NCI-H345 (cell line): ENCODE data around the gene MORN4.
"Not testable (repeated sequence)": the region's sequence is repeated elsewhere in the genome, so short reads cannot be mapped to it uniquely, and the experiment has no call there.

Experiments
- DNase-seq: peaks from one replicate; lab custom pipeline; 2025; lab: John Stamatoyannopoulos, UW

The MORN4 gene

GRCh38 chr10:97640868-97641811 is 7.8 kb upstream of the MORN4 start:
- no peak for DNase-seq

- DNase-seq: peak; percentile 98
Measured at GRCh38 chr10:97640174-97640867, 7.0 kb upstream of the MORN4 start, which contains the start of gene PI4K2A. Gene PI4K2A, plus strand, starts transcription at chr10:97640671. Its CDS starts 72 bp downstream, at chr10:97640743.

GRCh38 chr10:97639090-97639489 is 5.8 kb upstream of the MORN4 start:
- not testable (repeated sequence) for DNase-seq

GRCh38 chr10:97635577-97635976 is 2.3 kb upstream of the MORN4 start:
- no peak for DNase-seq

- DNase-seq: peak; percentile 8
Measured at GRCh38 chr10:97633921-97634320, 621 bp upstream of the MORN4 start.

GRCh38 chr10:97631098-97631497 is 2.2 kb downstream of the MORN4 start:
- no peak for DNase-seq

GRCh38 chr10:97629289-97629688 is 4.0 kb downstream of the MORN4 start:
- DNase-seq: no peak

GRCh38 chr10:97628228-97628627 is 5.1 kb downstream of the MORN4 start:
- no peak for DNase-seq

GRCh38 chr10:97627731-97628130 is 5.6 kb downstream of the MORN4 start:
- no peak for DNase-seq

GRCh38 chr10:97623277-97623676 is 10.0 kb downstream of the MORN4 start:
- DNase-seq: no peak

GRCh38 chr10:97618733-97619132 is 14.6 kb downstream of the MORN4 start:
- DNase-seq: no peak

GRCh38 chr10:97618285-97618684 is 15.0 kb downstream of the MORN4 start:
- DNase-seq: no peak

- DNase-seq: no peak
Measured at GRCh38 chr10:97612386-97612785, 20.9 kb downstream of the MORN4 start.

GRCh38 chr10:97611473-97611872 is 21.8 kb downstream of the MORN4 start:
- DNase-seq: no peak

- no peak for DNase-seq
Measured at GRCh38 chr10:97608991-97609561, 24.2 kb downstream of the MORN4 start.

- DNase-seq: no peak
Measured at GRCh38 chr10:97607095-97607636, 26.1 kb downstream of the MORN4 start.

- no peak for DNase-seq
Measured at GRCh38 chr10:97601268-97602215, 31.8 kb downstream of the MORN4 start.

GRCh38 chr10:97600616-97601015 is 32.7 kb downstream of the MORN4 start:
- DNase-seq: no peak

- DNase-seq: no peak
Measured at GRCh38 chr10:97599272-97599619, 34.1 kb downstream of the MORN4 start.

- no peak for DNase-seq
Measured at GRCh38 chr10:97598407-97599271, 34.7 kb downstream of the MORN4 start.
